WTC11 (cell line): Measurements from ENCODE around the gene ARAP2. TPM values are rescaled to one million over a fixed set of nuclear protein-coding genes. Genes with fewer than 3 reads are reported as not detected.

ENCODE experiments used
- ATAC-seq: fragments of 200-7000 bp; cut with Tn5 transposase; 2 replicates; pipeline ENCODE4 v1.10.0; 2021; ENCODE audit warnings: mild to moderate bottlenecking, moderate library complexity
- CTCF ChIA-PET: fragments of 300-600 bp; sonication (Branson Sonifier 250); formaldehyde crosslinking; loops from one replicate; lab custom pipeline; 2021; ENCODE audit warnings: antibody characterized with exemption; lab: Charles Lee
- POLR2A ChIA-PET: fragments of 350-600 bp; sonication (Branson Sonifier 250); formaldehyde crosslinking; loops from one replicate; lab custom pipeline; 2021; ENCODE audit warnings: antibody characterized with exemption; lab: Charles Lee
- DNase-seq: peaks from one replicate; pipeline ENCODE4 v3.0.0; 2021; ENCODE audit warnings: low spot score
- H3K27ac Mint-ChIP-seq: 2 replicates; pipeline ENCODE4 v1.8.0; 2021; ENCODE audit warnings: mixed read lengths
- H3K27me3 Mint-ChIP-seq: 2 replicates; pipeline ENCODE4 v1.8.0; 2021; ENCODE audit warnings: low read depth, mild to moderate bottlenecking, moderate library complexity, mixed read lengths
- H3K36me3 Mint-ChIP-seq: 2 replicates; pipeline ENCODE4 v1.8.0; 2021; ENCODE audit warnings: mixed read lengths
- H3K4me1 Mint-ChIP-seq: 2 replicates; pipeline ENCODE4 v1.8.0; 2022; ENCODE audit warnings: mixed read lengths
- H3K4me3 Mint-ChIP-seq: 2 replicates; pipeline ENCODE4 v1.8.0; 2021; ENCODE audit warnings: mild to moderate bottlenecking, moderate library complexity, mixed read lengths
- H3K9me3 Mint-ChIP-seq: 2 replicates; pipeline ENCODE4 v1.8.0; 2021; ENCODE audit warnings: mixed read lengths
- CREB1 ChIP-seq: sonication (generic); formaldehyde crosslinking; IDR thresholded peaks from 2 replicates; pipeline ENCODE4 v1.8.0; 2023; ENCODE audit warnings: mild to moderate bottlenecking, missing genetic modification reagents
- CREM ChIP-seq: sonication (generic); formaldehyde crosslinking; IDR thresholded peaks from 2 replicates; pipeline ENCODE4 v1.8.1; 2022; ENCODE audit warnings: mild to moderate bottlenecking, missing genetic modification reagents, moderate library complexity
- CTCF ChIP-seq: fragments of 200-600 bp; IDR thresholded peaks from 2 replicates; pipeline ENCODE4 v1.8.0; 2022; ENCODE audit warnings: antibody characterized with exemption
- ESRRA ChIP-seq: sonication (generic); formaldehyde crosslinking; IDR thresholded peaks from 2 replicates; pipeline ENCODE4 v1.8.1; 2022; ENCODE audit warnings: mild to moderate bottlenecking, missing genetic modification reagents, borderline replicate concordance
- GRHL2 ChIP-seq: fragments of 250-450 bp; sonication (Bioruptor Pico); IDR thresholded peaks from 2 replicates; pipeline ENCODE4 v1.8.0; 2022; ENCODE audit warnings: mild to moderate bottlenecking, moderate library complexity; ENCODE audit not compliant: insufficient replicate concordance, severe bottlenecking
- GTF2I ChIP-seq: fragments of 250-450 bp; sonication (Bioruptor Pico); conservative IDR thresholded peaks from 2 replicates; pipeline ENCODE4 v1.4.0; 2021; ENCODE audit warnings: mild to moderate bottlenecking
- JAZF1 ChIP-seq: fragments of 250-450 bp; sonication (Bioruptor Pico); IDR thresholded peaks from 2 replicates; pipeline ENCODE4 v1.9.0; 2021; ENCODE audit warnings: moderate library complexity, mild to moderate bottlenecking, inconsistent platforms
- MXD4 ChIP-seq: fragments of 250-450 bp; sonication (Bioruptor Pico); IDR thresholded peaks from 2 replicates; pipeline ENCODE4 v1.8.0; 2021; ENCODE audit warnings: mild to moderate bottlenecking, moderate library complexity, borderline replicate concordance
- NFYB ChIP-seq: sonication (generic); formaldehyde crosslinking; conservative IDR thresholded peaks from 2 replicates; pipeline ENCODE4 v1.8.0; 2022; ENCODE audit warnings: low read depth, missing genetic modification reagents
- NR2C2 ChIP-seq: sonication (generic); formaldehyde crosslinking; IDR thresholded peaks from 2 replicates; pipeline ENCODE4 v1.8.0; 2022; ENCODE audit warnings: mild to moderate bottlenecking, missing genetic modification reagents
- NR3C1 ChIP-seq: sonication (generic); formaldehyde crosslinking; conservative IDR thresholded peaks from 2 replicates; pipeline ENCODE4 v1.8.1; 2023; ENCODE audit warnings: low read depth, mild to moderate bottlenecking, missing genetic modification reagents
- RELA ChIP-seq: sonication (generic); formaldehyde crosslinking; IDR thresholded peaks from 2 replicates; pipeline ENCODE4 v1.8.1; 2022; ENCODE audit warnings: missing genetic modification reagents, mild to moderate bottlenecking, borderline replicate concordance
- SMAD3 ChIP-seq: sonication (generic); formaldehyde crosslinking; IDR thresholded peaks from 2 replicates; pipeline ENCODE4 v1.8.0; 2022; ENCODE audit warnings: missing genetic modification reagents, mild to moderate bottlenecking, borderline replicate concordance
- USF1 ChIP-seq: sonication (generic); formaldehyde crosslinking; IDR thresholded peaks from 2 replicates; pipeline ENCODE4 v1.8.0; 2022; ENCODE audit warnings: mild to moderate bottlenecking, missing genetic modification reagents
- ZMAT4 ChIP-seq: fragments of 250-450 bp; sonication (Bioruptor Pico); IDR thresholded peaks from 2 replicates; pipeline ENCODE4 v1.9.0; 2021; ENCODE audit warnings: mild to moderate bottlenecking
- ZNF138 ChIP-seq: sonication (generic); formaldehyde crosslinking; conservative IDR thresholded peaks from 2 replicates; pipeline ENCODE4 v1.8.1; 2022; ENCODE audit warnings: mild to moderate bottlenecking, moderate library complexity, missing genetic modification reagents
- ZNF423 ChIP-seq: fragments of 250-450 bp; sonication (Bioruptor Pico); IDR thresholded peaks from 2 replicates; pipeline ENCODE4 v2.1.2; 2022; ENCODE audit warnings: mild to moderate bottlenecking, moderate library complexity
- total RNA-seq: library from RNA; stranded (reverse); gene quantifications from 3 replicates; pipeline ENCODE4 v1.2.3, GENCODE V29; 2021
- TF ChIP-seq, protein P1 (sequence below): sonication (generic); formaldehyde crosslinking; IDR thresholded peaks from 2 replicates; pipeline ENCODE4 v1.8.0; 2023; ENCODE audit warnings: missing genetic modification reagents
- TF ChIP-seq, protein P2 (sequence below): sonication (generic); formaldehyde crosslinking; IDR thresholded peaks from 2 replicates; pipeline ENCODE4 v1.8.0; 2022; ENCODE audit warnings: mild to moderate bottlenecking, missing genetic modification reagents
- TF ChIP-seq, protein P3 (sequence below): fragments of 250-450 bp; sonication (Bioruptor Pico); IDR thresholded peaks from 2 replicates; pipeline ENCODE4 v1.9.0; 2021; ENCODE audit warnings: mild to moderate bottlenecking, borderline replicate concordance
- TF ChIP-seq, protein P4 (sequence below): sonication (generic); formaldehyde crosslinking; IDR thresholded peaks from 2 replicates; pipeline ENCODE4 v1.8.1; 2022; ENCODE audit warnings: low read depth, mild to moderate bottlenecking, moderate library complexity, missing genetic modification reagents, borderline replicate concordance

The ARAP2 gene
- total RNA-seq, 1 experiment from 2014 or later = 1.0 TPM

DNA sequence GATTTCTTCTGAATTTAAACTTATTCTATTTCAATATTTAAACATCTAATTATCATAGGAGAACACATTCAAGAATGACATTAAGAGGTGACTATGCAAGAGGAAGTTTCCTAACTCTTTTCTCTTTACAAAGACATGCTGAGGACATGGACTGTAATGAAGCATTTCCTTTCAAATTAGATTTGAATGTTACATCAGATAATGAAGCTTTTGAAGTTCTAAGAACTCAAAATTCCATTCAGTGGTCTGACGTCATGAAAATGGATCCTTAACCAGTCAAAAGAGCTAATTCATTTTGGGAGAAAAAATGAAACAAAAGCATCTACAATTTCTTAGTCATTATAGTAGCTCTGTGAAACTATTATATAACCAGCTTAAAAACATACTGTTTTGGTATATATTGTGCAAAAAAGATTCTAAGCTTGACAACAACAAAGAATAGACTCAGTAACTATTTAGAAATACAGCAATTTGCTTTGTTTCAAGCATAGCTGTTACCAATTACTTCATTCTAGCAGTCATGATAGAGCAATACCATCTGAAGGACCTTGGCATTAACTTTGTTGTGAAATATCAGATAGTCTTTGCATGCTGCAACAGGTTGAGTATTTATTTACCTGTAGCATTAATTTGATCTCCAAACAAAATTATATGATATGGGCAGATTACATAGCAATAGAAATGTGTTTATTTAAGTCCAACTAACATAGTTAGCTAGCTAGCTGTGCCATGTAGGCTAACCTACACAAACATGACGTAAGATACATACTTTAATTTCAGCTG is 23.4 kb upstream of the ARAP2 start (continued):
- no peak for TF ChIP-seq USF1
- TF ChIP-seq, protein P1, sequence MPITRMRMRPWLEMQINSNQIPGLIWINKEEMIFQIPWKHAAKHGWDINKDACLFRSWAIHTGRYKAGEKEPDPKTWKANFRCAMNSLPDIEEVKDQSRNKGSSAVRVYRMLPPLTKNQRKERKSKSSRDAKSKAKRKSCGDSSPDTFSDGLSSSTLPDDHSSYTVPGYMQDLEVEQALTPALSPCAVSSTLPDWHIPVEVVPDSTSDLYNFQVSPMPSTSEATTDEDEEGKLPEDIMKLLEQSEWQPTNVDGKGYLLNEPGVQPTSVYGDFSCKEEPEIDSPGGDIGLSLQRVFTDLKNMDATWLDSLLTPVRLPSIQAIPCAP (CRISPR knock-in tag) = no peak

GRCh38 chr4:36264207-36264826 is 20.0 kb upstream of the ARAP2 start:
- H3K27ac Mint-ChIP-seq = no peak overlapping the region; the same call in 1 of the 2 replicates
- H3K27me3 Mint-ChIP-seq = no peaks in the 10 kb centered on the region; the same call in 1 of the 2 replicates
- POLR2A ChIA-PET = no interaction called here
- H3K4me3 Mint-ChIP-seq = no peak overlapping the region
- no peaks in the 10 kb centered on the region for H3K9me3 Mint-ChIP-seq
- CTCF ChIA-PET = no interaction called here
- no peak for DNase-seq
- H3K4me1 Mint-ChIP-seq = peaks cover 18% of the 10 kb centered on the region
- no peaks in the 10 kb centered on the region for H3K36me3 Mint-ChIP-seq
- peak; percentile 87 for ATAC-seq
- TF ChIP-seq CREM (CRISPR knock-in tag) (no peak), NR2C2 (CRISPR knock-in tag) (no peak), ZMAT4 (CRISPR knock-in tag) (no peak), NR3C1 (no peak), CTCF (no peak), ESRRA (no peak), GTF2I (CRISPR knock-in tag) (no peak), ZNF138 (CRISPR knock-in tag) (no peak), ZNF423 (CRISPR knock-in tag) (no peak), NFYB (CRISPR knock-in tag) (no peak), SMAD3 (no peak), JAZF1 (no peak), MXD4 (CRISPR knock-in tag) (no peak), CREB1 (CRISPR knock-in tag) (no peak), RELA (CRISPR knock-in tag) (no peak), GRHL2 (no peak)
- TF ChIP-seq, protein P2, sequence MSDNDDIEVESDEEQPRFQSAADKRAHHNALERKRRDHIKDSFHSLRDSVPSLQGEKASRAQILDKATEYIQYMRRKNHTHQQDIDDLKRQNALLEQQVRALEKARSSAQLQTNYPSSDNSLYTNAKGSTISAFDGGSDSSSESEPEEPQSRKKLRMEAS (CRISPR knock-in tag) = no peak
- TF ChIP-seq, protein P3, sequence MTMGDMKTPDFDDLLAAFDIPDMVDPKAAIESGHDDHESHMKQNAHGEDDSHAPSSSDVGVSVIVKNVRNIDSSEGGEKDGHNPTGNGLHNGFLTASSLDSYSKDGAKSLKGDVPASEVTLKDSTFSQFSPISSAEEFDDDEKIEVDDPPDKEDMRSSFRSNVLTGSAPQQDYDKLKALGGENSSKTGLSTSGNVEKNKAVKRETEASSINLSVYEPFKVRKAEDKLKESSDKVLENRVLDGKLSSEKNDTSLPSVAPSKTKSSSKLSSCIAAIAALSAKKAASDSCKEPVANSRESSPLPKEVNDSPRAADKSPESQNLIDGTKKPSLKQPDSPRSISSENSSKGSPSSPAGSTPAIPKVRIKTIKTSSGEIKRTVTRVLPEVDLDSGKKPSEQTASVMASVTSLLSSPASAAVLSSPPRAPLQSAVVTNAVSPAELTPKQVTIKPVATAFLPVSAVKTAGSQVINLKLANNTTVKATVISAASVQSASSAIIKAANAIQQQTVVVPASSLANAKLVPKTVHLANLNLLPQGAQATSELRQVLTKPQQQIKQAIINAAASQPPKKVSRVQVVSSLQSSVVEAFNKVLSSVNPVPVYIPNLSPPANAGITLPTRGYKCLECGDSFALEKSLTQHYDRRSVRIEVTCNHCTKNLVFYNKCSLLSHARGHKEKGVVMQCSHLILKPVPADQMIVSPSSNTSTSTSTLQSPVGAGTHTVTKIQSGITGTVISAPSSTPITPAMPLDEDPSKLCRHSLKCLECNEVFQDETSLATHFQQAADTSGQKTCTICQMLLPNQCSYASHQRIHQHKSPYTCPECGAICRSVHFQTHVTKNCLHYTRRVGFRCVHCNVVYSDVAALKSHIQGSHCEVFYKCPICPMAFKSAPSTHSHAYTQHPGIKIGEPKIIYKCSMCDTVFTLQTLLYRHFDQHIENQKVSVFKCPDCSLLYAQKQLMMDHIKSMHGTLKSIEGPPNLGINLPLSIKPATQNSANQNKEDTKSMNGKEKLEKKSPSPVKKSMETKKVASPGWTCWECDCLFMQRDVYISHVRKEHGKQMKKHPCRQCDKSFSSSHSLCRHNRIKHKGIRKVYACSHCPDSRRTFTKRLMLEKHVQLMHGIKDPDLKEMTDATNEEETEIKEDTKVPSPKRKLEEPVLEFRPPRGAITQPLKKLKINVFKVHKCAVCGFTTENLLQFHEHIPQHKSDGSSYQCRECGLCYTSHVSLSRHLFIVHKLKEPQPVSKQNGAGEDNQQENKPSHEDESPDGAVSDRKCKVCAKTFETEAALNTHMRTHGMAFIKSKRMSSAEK (CRISPR knock-in tag) = no peak
- TF ChIP-seq, protein P4, sequence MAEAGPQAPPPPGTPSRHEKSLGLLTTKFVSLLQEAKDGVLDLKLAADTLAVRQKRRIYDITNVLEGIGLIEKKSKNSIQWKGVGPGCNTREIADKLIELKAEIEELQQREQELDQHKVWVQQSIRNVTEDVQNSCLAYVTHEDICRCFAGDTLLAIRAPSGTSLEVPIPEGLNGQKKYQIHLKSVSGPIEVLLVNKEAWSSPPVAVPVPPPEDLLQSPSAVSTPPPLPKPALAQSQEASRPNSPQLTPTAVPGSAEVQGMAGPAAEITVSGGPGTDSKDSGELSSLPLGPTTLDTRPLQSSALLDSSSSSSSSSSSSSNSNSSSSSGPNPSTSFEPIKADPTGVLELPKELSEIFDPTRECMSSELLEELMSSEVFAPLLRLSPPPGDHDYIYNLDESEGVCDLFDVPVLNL = no peak
